Astrocyte of the cerebellum (primary cell): Measurements from ENCODE around the gene CGA.

Source experiments
- DNase-seq: peaks from one replicate; pipeline ENCODE4 v3.0.0-alpha.2; 2011; ENCODE audit warnings: low read depth
- H3K4me3 ChIP-seq: 2 replicates; pipeline ENCODE4 v1.5.1; 2011; ENCODE audit warnings: mild to moderate bottlenecking, low read depth, low read length, moderate library complexity
- CTCF ChIP-seq: IDR thresholded peaks from 2 replicates; pipeline ENCODE4 v1.5.1; 2012; ENCODE audit warnings: low read length, low read depth, moderate library complexity, mild to moderate bottlenecking; ENCODE audit errors: missing control alignments
- in situ Hi-C: cut with HindIII; loops from 2 replicates; pipeline ENCODE4 v1.10.0; 2017; ENCODE audit warnings: low sequenced_read_pairs

The CGA gene

GRCh38 chr6:87082160-87082721 is 12.7 kb downstream of the CGA start:
- no peak for DNase-seq
- H3K4me3 ChIP-seq, result no peak overlapping the region
- no peak for TF ChIP-seq CTCF
- in situ Hi-C loops, result no loop called here

GRCh38 chr6:87078983-87079616 is 15.8 kb downstream of the CGA start:
- peak; percentile 97 for TF ChIP-seq CTCF
- H3K4me3 ChIP-seq, result no peak overlapping the region
- DNase-seq, result peak; percentile 36
- in situ Hi-C loops, result no loop called here

GRCh38 chr6:87075168-87075567 is 19.7 kb downstream of the CGA start:
- DNase-seq, result no peak
- in situ Hi-C loops, result no loop called here
- no peak for TF ChIP-seq CTCF
- no peak overlapping the region for H3K4me3 ChIP-seq

GRCh38 chr6:87074101-87074621 is 20.7 kb downstream of the CGA start:
- DNase-seq, result no peak
- no peak overlapping the region for H3K4me3 ChIP-seq
- no peak for TF ChIP-seq CTCF
- in situ Hi-C loops, result no loop called here

- no peak for DNase-seq
- no peak for TF ChIP-seq CTCF
- no peak overlapping the region for H3K4me3 ChIP-seq
- in situ Hi-C loops, result no loop called here
Measured at GRCh38 chr6:87071683-87072082, 23.2 kb downstream of the CGA start.

GRCh38 chr6:87070741-87071140 is 24.2 kb downstream of the CGA start:
- TF ChIP-seq CTCF, result no peak
- no peak overlapping the region for H3K4me3 ChIP-seq
- in situ Hi-C loops, result no loop called here
- no peak for DNase-seq

- no peak overlapping the region for H3K4me3 ChIP-seq
- no peak for DNase-seq
- no peak for TF ChIP-seq CTCF
- in situ Hi-C loops, result no loop called here
Measured at GRCh38 chr6:87068795-87069194, 26.1 kb downstream of the CGA start.
